HepG2 (cell line): ENCODE results near the gene DUS2. TPM values are rescaled to one million over a fixed set of nuclear protein-coding genes. Genes with fewer than 3 reads are reported as not detected.

Source experiments
- BORCS8-MEF2B ChIP-seq: sonication (generic); formaldehyde crosslinking; IDR thresholded peaks from 2 replicates; pipeline ENCODE4 v1.8.0; 2022; ENCODE audit warnings: mild to moderate bottlenecking, missing genetic modification reagents
- FOXJ3 ChIP-seq: sonication (generic); formaldehyde crosslinking; IDR thresholded peaks from 2 replicates; pipeline ENCODE4 v1.4.0; 2020; ENCODE audit warnings: missing genetic modification reagents, mild to moderate bottlenecking, borderline replicate concordance
- FOXM1 ChIP-seq: sonication (generic); formaldehyde crosslinking; IDR thresholded peaks from 2 replicates; pipeline ENCODE4 v1.5.0; 2020; ENCODE audit warnings: missing genetic modification reagents
- FOXO4 ChIP-seq: sonication (generic); formaldehyde crosslinking; conservative IDR thresholded peaks from 2 replicates; pipeline ENCODE4 v1.8.1; 2023; ENCODE audit warnings: missing genetic modification reagents
- FOXP1 ChIP-seq, 2 experiments: fragments of 450-650 bp in 1 of 2; IDR thresholded peaks; 2 replicates each; pipeline ENCODE4 v1.6.1; 2017 to 2018; ENCODE audit warnings: antibody characterized with exemption in 1 of 2
- HDAC2 ChIP-seq: sonication (generic); formaldehyde crosslinking; IDR thresholded peaks from 2 replicates; pipeline ENCODE4 v1.4.0; 2020; ENCODE audit warnings: missing genetic modification reagents
- HNF1B ChIP-seq: sonication (generic); formaldehyde crosslinking; IDR thresholded peaks from 2 replicates; pipeline ENCODE4 v1.5.1; 2020; ENCODE audit warnings: mild to moderate bottlenecking, moderate library complexity, missing genetic modification reagents
- NCOR1 ChIP-seq: fragments of 200-600 bp; sonication (generic); IDR thresholded peaks from 2 replicates; pipeline ENCODE4 v1.7.0; 2017; ENCODE audit warnings: antibody characterized with exemption, low read length, borderline replicate concordance
- SAFB2 ChIP-seq: sonication (generic); formaldehyde crosslinking; IDR thresholded peaks from 2 replicates; pipeline ENCODE4 v1.5.1; 2020; ENCODE audit warnings: missing genetic modification reagents, low read depth, mild to moderate bottlenecking, borderline replicate concordance
- TAF1 ChIP-seq: sonication (generic); formaldehyde crosslinking; IDR thresholded peaks from 2 replicates; pipeline ENCODE4 v1.4.0; 2020; ENCODE audit warnings: missing genetic modification reagents
- TARDBP ChIP-seq: sonication (generic); formaldehyde crosslinking; IDR thresholded peaks from 2 replicates; pipeline ENCODE4 v1.8.0; 2022; ENCODE audit warnings: mild to moderate bottlenecking, missing genetic modification reagents
- ZKSCAN1 ChIP-seq: fragments of 150-350 bp; IDR thresholded peaks from 2 replicates; pipeline ENCODE4 v1.6.1; 2014; ENCODE audit warnings: low read length
- ZNF749 ChIP-seq: sonication (generic); formaldehyde crosslinking; IDR thresholded peaks from 2 replicates; pipeline ENCODE4 v1.8.0; 2022; ENCODE audit warnings: mild to moderate bottlenecking, missing genetic modification reagents, moderate library complexity, borderline replicate concordance
- ZNF891 ChIP-seq: sonication (generic); formaldehyde crosslinking; IDR thresholded peaks from 2 replicates; pipeline ENCODE4 v1.5.0; 2020; ENCODE audit warnings: mild to moderate bottlenecking, missing genetic modification reagents
- ZSCAN22 ChIP-seq: sonication (generic); formaldehyde crosslinking; IDR thresholded peaks from 2 replicates; pipeline ENCODE4 v1.4.0; 2020; ENCODE audit warnings: mild to moderate bottlenecking, missing genetic modification reagents
- polyA plus RNA-seq, 8 experiments: library from polyadenylated mRNA; depleted of rRNA in 3 of 8; stranded (reverse) in 7 of 8; unstranded in 1 of 8; fragments of >200 nt; fragmentation: Illumina TruSeq in 4 of 8; extraction: Trizol in 4 of 8; gene quantifications; 2 replicates each; pipeline versions ENCODE4 v1.2.1 to v1.2.3, GENCODE V29; 2011 to 2016; ENCODE audit warnings: low read depth in 4 of 8, missing spikeins in 1 of 8, mixed read lengths in 1 of 8; ENCODE audit not compliant: insufficient read depth in 1 of 8
- total RNA-seq, 5 experiments: library from RNA; depleted of rRNA; stranded (reverse); fragments of >200 nt; fragmentation: Illumina TruSeq; extraction: Trizol; gene quantifications; 2 replicates each; pipeline ENCODE4 v1.2.3, GENCODE V29; 2016; ENCODE audit warnings: low read depth in 1 of 5

The DUS2 gene
- total and polyA plus RNA-seq, 2 of the 13 experiments (the other 11 are each of a cell fraction or from before 2014, with no cell fraction given) = 17.8 to 25.1 TPM

DNA sequence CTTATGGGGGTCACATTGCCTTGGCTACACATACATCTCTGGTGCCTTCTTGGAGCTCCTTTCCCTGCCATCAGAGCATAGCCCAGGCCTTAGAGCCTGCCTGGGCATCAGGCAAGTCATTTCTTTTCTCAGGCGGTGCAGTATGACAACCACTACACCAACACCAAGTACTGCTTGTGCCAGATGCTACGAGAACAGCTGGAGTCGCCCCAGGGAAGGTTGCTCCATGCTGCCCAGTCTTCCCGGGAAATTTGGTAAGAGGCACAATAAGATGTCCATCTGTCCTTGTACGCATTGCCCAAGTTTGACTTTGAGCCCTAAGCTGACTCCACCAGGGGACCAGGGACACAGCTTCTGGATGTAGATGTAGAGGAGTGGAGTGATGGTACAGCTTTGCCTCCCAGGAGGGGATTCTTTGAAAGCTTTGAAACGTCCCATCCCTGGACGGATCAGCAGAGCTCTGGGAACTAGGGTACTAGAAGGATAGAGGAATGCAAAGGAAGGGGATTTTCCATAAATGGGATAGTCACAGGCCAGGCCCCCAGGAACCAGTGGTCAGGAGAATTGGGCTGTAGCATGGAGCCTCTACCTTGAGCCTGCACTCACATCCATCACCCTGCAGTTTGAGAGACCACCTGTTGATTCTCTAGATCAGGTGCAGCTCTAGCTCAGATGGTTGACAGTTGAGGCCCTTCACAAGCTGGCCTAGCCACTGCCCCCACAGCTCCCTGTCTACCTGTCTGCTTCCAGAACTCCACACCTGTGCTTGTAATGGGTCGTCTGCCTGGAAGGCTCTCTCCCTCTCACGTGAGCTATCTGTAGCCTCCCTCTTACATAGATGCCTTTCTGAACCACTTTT lies 51.0 kb downstream of the DUS2 start (continued):
- no peak for TF ChIP-seq HNF1B (CRISPR knock-in tag)
- no peak for TF ChIP-seq SAFB2
- TF ChIP-seq NCOR1 = no peak
- no peak for TF ChIP-seq FOXO4 (CRISPR knock-in tag)
- TF ChIP-seq TARDBP (CRISPR knock-in tag) = no peak
- TF ChIP-seq TAF1 (CRISPR knock-in tag) = no peak
- TF ChIP-seq ZNF891 = no peak
- TF ChIP-seq FOXM1 (CRISPR knock-in tag) = no peak
- no peak for TF ChIP-seq ZNF749 (CRISPR knock-in tag)
- no peak for TF ChIP-seq ZSCAN22
- TF ChIP-seq FOXJ3 (CRISPR knock-in tag) = no peak
- TF ChIP-seq BORCS8-MEF2B (CRISPR knock-in tag) = no peak
- no peak for TF ChIP-seq ZKSCAN1
- no peak for TF ChIP-seq HDAC2 (CRISPR knock-in tag)
- no peak for TF ChIP-seq FOXP1 (IDR thresholded peaks at IDR 0.05)
- TF ChIP-seq FOXP1 (CRISPR knock-in tag; IDR thresholded peaks at IDR 0.05) = no peak
- TF ChIP-seq, all 625 proteins: peak for 0
